Gastrocnemius medialis (tissue), 4 donors: ENCODE measurements around the gene SMAD3.

Experiments
- POLR2A ChIP-seq, 2 donors: fragments of 450-650 bp; IDR thresholded peaks; one replicate each; pipeline ENCODE4 v1.6.1; 2017; ENCODE audit warnings: antibody characterized with exemption in 2 of 2, mild to moderate bottlenecking in 2 of 2, moderate library complexity in 2 of 2
- TF ChIP-seq, protein P1 (sequence below), 5 experiments: fragments of 450-650 bp in 3 of 5; fragments of 200-600 bp in 2 of 5; sonication (generic) in 2 of 5; IDR thresholded peaks in 4 of 5; conservative IDR thresholded peaks in 1 of 5; 1 replicate in 4 of 5; 2 replicates in 1 of 5; pipeline ENCODE4 v1.5.1; 2016 to 2019; ENCODE audit warnings: antibody characterized with exemption in 5 of 5, mild to moderate bottlenecking in 3 of 5, moderate library complexity in 3 of 5

DNA sequence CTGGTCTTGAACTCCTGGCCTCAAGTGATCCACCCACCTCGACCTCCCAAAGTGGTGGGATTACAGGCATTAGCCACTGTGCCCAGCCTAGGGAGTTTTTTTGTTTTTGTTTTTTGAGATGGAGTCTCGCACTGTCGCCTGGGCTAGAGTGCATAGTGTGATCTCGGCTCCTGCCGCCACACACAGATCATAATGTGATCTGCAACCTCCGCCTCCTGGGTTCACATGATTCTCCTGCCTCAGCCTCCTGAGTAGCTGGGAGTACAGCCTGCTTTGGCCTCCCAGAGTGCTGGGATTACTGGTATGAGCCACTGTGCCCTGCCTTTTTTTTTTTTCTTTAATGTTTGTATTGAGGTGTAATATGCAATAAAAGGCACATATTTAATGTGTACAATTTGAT lies 78.2 kb downstream of the SMAD3 start:
- TF ChIP-seq, protein P1, sequence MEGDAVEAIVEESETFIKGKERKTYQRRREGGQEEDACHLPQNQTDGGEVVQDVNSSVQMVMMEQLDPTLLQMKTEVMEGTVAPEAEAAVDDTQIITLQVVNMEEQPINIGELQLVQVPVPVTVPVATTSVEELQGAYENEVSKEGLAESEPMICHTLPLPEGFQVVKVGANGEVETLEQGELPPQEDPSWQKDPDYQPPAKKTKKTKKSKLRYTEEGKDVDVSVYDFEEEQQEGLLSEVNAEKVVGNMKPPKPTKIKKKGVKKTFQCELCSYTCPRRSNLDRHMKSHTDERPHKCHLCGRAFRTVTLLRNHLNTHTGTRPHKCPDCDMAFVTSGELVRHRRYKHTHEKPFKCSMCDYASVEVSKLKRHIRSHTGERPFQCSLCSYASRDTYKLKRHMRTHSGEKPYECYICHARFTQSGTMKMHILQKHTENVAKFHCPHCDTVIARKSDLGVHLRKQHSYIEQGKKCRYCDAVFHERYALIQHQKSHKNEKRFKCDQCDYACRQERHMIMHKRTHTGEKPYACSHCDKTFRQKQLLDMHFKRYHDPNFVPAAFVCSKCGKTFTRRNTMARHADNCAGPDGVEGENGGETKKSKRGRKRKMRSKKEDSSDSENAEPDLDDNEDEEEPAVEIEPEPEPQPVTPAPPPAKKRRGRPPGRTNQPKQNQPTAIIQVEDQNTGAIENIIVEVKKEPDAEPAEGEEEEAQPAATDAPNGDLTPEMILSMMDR (IDR thresholded peaks at IDR 0.05 in 4 of 5, conservative IDR thresholded peaks at IDR 0.05 in 1 of 5) = no peak
- TF ChIP-seq POLR2A (IDR thresholded peaks at IDR 0.05) = no peak
